ENCODE results near the gene RABGGTA.

RABGGTA gene, protein sequence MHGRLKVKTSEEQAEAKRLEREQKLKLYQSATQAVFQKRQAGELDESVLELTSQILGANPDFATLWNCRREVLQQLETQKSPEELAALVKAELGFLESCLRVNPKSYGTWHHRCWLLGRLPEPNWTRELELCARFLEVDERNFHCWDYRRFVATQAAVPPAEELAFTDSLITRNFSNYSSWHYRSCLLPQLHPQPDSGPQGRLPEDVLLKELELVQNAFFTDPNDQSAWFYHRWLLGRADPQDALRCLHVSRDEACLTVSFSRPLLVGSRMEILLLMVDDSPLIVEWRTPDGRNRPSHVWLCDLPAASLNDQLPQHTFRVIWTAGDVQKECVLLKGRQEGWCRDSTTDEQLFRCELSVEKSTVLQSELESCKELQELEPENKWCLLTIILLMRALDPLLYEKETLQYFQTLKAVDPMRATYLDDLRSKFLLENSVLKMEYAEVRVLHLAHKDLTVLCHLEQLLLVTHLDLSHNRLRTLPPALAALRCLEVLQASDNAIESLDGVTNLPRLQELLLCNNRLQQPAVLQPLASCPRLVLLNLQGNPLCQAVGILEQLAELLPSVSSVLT

DNA sequence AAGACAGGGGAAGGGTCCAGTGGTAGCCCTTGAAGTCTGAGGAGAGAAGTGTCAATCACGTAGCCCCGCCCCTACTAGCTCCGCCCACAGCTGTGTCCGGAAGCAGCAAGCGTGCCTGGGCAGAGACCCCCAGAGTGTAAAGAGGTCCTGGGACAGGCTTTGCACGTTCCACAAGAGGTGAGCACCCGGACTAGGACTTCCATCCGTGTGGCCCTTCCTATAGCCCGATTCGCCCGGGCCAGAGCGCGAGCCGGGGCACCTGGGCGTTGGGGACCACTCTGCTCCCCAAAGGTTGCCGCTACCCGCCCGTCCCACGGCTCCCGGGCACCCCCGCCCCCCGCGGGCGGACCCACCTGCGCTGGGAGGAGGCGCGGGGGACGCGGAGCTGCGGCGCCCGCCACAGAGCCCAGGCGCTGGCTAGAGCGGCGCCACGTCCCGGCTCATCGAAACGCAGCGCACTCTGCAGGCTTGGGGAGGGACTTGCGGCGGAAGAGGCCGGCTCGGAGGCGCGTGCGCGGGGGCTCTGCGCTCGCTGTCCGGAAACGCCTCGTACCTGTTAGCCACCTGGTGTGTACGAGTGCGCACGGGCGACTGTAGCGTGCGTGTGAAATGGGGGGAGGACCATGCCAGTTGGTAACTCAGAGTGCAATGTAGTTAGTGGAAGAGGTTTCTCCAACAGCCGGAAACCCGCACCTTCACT is at the start of gene RABGGTA:
Gene RABGGTA, minus strand, starts transcription at position 464 of the 700 bp plus-strand sequence. CDS start 482 bp downstream, outside the sequence.
- TF ChIP-seq, protein P1, sequence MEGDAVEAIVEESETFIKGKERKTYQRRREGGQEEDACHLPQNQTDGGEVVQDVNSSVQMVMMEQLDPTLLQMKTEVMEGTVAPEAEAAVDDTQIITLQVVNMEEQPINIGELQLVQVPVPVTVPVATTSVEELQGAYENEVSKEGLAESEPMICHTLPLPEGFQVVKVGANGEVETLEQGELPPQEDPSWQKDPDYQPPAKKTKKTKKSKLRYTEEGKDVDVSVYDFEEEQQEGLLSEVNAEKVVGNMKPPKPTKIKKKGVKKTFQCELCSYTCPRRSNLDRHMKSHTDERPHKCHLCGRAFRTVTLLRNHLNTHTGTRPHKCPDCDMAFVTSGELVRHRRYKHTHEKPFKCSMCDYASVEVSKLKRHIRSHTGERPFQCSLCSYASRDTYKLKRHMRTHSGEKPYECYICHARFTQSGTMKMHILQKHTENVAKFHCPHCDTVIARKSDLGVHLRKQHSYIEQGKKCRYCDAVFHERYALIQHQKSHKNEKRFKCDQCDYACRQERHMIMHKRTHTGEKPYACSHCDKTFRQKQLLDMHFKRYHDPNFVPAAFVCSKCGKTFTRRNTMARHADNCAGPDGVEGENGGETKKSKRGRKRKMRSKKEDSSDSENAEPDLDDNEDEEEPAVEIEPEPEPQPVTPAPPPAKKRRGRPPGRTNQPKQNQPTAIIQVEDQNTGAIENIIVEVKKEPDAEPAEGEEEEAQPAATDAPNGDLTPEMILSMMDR (IDR thresholded peaks at IDR 0.05; ENCODE audit: control extremely low read depth, extremely low read depth, low read depth, missing control alignments) = peak; percentile 88
- CTCF ChIA-PET = interaction anchor here (0.8 to 9.2 kb wide), 27 partner anchors 9 to 161 kb away, joined by 3 to 68 read pairs (median 6); partner anchors contain the start of genes CHMP4A, CIDEB, DCAF11 and DHRS1
- POLR2A ChIA-PET = interaction anchor here (0.5 to 2.0 kb wide), 8 partner anchors 10 to 159 kb away, joined by 3 to 13 read pairs (median 5); partner anchors contain the start of genes CBLN3, KHNYN and TINF2
- DNase-seq (ENCODE audit: extremely low spot score) = peak; percentile 96

DNA sequence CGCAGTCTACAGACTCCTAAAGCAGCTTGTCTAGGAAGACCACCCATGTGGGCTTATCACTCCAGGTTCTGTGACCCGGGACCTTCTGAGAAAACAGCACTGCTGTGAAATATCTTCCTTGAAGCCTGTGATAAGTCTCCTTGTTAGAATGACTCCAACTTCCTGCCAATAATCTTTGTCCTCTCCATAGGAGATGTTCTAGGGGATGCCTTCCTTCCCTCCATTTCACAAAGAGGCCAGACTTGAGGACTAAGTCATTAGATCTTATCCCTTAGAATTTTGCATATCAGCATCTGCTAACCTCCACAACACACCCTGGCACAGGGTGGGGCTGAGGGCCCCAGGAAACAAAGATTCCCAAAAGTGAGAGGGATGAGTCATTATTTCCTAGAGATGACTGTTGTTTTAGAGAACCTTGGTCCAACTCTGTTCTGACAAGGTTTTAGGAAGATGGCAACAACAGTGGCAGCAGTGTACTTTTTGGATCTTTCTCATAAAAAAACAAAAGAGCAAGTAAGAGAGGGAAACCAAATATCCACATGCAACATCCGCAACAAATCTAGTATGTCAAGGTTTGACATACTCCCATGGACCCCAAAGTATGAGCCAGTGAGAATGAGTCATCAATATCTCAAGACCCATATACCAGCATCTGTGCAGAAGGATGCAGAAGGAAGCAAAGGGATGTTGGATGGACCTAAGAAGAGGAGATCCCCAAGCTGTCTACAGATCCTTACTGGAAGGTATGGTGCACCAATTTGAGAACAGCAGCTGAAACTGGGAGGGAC is 45.9 kb upstream of the RABGGTA start:
- DNase-seq (ENCODE audit: extremely low spot score) = no peak
- TF ChIP-seq, protein P1 (IDR thresholded peaks at IDR 0.05; ENCODE audit: control extremely low read depth, extremely low read depth, low read depth, missing control alignments) = no peak
- CTCF ChIA-PET = interaction anchor here (1.0 to 8.8 kb wide), 6 partner anchors 9 to 115 kb away, joined by 4 to 58 read pairs (median 14); partner anchors contain the start of genes ADCY4 and CIDEB
- POLR2A ChIA-PET = no interaction called here

DNA sequence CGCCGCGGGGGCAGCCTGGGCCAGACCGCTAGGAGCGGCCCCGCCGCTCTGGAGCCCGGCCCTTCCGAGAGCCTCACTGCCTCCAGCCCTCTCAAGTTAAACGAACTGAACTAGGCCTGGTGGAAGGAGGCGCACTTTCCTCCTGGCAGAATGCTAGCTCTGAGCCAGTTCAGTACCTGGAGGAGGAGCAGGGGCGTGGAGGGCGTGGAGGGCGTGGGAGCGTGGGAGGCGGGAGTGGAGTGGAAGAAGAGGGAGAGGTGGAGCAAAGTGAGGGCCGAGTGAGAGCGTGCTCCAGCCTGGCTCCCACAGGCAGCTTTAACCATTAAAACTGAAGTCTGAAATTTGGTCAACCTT is 45.2 kb upstream of the RABGGTA start:
- no peak for DNase-seq (ENCODE audit: extremely low spot score)
- TF ChIP-seq, protein P1 (IDR thresholded peaks at IDR 0.05; ENCODE audit: control extremely low read depth, extremely low read depth, low read depth, missing control alignments) = no peak
- CTCF ChIA-PET = interaction anchor here (1.7 kb wide), 2 partner anchors 9 to 115 kb away, joined by 6 to 12 read pairs; partner anchors contain the start of gene CIDEB
- POLR2A ChIA-PET = no interaction called here

DNA sequence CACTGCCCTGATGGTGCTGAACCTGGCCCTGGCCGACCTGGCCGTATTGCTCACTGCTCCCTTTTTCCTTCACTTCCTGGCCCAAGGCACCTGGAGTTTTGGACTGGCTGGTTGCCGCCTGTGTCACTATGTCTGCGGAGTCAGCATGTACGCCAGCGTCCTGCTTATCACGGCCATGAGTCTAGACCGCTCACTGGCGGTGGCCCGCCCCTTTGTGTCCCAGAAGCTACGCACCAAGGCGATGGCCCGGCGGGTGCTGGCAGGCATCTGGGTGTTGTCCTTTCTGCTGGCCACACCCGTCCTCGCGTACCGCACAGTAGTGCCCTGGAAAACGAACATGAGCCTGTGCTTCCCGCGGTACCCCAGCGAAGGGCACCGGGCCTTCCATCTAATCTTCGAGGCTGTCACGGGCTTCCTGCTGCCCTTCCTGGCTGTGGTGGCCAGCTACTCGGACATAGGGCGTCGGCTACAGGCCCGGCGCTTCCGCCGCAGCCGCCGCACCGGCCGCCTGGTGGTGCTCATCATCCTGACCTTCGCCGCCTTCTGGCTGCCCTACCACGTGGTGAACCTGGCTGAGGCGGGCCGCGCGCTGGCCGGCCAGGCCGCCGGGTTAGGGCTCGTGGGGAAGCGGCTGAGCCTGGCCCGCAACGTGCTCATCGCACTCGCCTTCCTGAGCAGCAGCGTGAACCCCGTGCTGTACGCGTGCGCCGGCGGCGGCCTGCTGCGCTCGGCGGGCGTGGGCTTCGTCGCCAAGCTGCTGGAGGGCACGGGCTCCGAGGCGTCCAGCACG is 44.6 kb upstream of the RABGGTA start:
- no peak for DNase-seq (ENCODE audit: extremely low spot score)
- CTCF ChIA-PET = interaction anchor here (1.7 kb wide), 2 partner anchors 8 to 116 kb away, joined by 6 to 12 read pairs; partner anchors contain the start of gene CIDEB
- TF ChIP-seq, protein P1 (IDR thresholded peaks at IDR 0.05; ENCODE audit: control extremely low read depth, extremely low read depth, low read depth, missing control alignments) = no peak
- POLR2A ChIA-PET = no interaction called here

DNA sequence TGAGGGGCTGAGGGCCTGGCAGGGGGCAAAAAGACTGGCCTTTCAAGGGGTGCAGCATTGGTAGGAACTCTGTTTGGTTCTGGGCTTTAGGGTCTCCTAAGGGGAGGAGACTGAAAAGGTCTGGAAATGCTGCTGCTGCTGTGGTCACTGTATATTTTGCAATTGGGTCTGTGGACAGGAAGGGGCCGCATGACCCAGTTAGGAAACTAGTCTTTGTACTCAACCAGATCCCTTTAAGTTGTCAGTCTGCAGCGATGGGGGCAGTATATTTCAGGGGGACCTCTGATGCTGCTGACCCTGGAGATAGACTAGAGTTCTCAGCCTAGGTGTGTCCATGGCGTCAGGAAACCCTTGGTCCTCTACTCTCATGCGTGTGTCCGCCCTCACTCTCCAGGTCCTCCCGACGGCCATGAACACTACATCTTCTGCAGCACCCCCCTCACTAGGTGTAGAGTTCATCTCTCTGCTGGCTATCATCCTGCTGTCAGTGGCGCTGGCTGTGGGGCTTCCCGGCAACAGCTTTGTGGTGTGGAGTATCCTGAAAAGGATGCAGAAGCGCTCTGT is 43.9 kb upstream of the RABGGTA start:
- CTCF ChIA-PET = interaction anchor here (1.7 to 10.4 kb wide), 4 partner anchors 8 to 207 kb away, joined by 5 to 114 read pairs (median 9); partner anchors contain the start of genes CBLN3, CIDEB and KHNYN
- POLR2A ChIA-PET = no interaction called here
- TF ChIP-seq, protein P1 (IDR thresholded peaks at IDR 0.05; ENCODE audit: control extremely low read depth, extremely low read depth, low read depth, missing control alignments) = no peak
- no peak for DNase-seq (ENCODE audit: extremely low spot score)
